GM21526 (cell line): Measurements from ENCODE around the gene TUT1.

Experiments used
- ATAC-seq: cut with Tn5 transposase; IDR thresholded peaks from one replicate; pipeline ENCODE4 v1.9.1; 2021; ENCODE audit warnings: moderate library complexity; ENCODE audit not compliant: unreplicated experiment, low FRiP score

The TUT1 gene

DNA sequence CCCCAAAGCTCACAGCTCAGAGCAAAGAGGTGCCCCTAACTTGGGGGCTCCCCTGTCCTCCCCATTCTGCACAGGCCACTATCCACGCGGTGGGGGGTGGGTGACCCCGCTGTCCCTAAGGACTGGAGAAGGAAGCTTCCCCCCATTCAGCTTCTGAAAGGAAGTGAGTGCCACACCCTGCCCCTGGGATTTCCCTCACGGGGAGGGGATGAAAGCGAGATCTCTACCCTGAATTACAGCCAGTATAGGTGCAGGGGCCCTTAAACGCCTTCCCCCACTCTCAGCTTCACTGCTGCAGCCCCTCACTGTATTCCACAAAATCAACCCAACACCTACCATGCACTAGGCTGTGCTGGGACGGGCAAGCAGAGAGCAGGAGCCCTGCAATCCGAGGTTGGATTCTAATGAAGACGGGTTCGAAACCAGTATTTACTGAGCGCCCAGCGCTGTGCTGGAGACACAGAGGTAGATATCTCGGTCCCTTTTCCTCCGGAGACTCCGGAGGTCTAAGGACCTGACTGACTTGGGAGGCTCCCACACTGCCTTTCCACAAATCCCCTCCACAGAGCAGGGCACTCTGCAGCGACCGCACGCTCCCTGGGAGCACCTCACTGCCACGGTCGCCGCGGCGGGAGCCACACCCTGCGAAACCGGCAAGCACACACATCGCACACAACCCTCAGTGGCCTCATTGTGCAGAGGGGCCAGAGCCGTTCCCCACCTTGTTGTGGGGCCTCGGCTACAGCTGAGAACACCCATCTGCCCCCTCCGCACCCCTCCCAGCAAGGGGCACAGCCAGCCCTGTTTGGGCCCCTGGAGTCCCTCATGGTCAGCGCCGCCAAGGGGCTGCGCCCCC is 46.5 kb downstream of the TUT1 start:
- no peak for ATAC-seq

DNA sequence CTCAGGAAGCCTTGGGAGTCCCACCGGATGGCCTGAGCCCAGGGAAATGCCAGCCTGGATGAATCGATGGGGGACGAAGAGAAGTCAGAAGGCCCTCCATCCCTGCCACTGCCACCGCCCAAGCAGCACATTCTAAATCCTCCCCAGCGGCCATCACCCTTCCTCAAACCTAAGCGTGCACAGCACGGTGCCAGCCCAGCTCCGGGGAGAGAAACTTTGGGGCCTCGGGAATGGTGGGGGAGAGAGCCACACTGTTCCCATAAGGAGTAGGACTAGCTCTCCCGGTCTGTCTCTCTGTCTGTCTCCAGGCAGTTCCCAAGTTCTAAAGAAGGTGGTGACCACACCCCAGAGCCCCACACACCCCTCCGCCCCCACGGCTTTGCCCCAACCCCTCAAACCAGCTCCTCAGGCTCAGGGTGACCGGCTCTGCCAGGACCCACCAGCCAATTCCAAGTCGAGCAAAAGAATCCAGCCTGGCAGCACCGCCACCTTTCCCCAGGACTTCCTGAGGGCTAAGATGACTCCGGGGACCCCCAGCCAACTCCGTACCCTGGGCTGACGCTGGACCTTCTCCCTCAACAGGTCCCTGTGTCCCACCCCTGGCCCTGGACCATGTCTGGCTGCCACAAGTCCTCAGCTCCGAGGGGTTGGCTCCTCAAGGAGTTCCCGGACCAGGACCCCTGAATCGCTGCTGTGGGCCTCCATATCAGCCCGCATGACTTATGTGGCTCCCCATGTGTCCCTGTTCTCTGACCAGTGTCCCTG is 47.5 kb downstream of the TUT1 start:
- ATAC-seq = no peak

DNA sequence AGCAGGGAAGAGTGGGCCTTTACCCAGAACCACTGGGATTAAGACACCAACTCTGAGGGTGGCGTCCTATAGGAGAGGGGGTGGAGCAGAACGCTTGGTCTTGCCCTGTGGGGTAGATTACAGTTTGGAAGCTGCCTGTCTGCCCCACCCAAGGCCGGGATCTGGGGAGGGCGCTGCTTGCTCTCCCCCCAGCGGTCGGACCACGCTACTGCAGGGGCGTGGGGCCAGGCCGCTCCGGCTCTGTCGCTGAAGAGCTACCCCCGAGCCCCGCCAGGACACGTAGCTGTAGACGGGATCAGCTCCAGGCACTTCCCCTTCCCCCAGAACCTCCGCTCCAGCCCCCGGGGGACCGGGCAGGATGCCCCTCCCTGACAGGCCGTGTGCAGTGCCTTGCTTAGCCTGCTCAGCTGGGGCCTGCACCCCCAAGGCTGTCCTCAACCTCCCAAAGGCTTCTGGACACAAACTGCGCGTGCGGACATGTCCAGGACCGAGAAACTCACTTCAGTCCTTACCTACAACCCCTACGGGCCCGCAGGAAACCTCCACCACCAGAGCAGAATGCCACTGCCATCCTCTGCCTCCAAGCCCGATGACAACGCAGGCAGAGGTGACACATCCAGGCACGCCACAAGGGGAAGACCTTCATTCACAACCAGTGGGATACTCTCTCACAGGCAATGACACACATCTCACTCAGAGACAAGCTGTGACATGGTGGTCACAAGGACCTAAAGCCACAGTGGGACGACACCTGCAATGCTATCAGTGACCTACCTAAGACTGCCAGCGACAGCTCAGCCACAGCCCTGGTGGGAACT is 48.4 kb downstream of the TUT1 start:
- no peak for ATAC-seq

DNA sequence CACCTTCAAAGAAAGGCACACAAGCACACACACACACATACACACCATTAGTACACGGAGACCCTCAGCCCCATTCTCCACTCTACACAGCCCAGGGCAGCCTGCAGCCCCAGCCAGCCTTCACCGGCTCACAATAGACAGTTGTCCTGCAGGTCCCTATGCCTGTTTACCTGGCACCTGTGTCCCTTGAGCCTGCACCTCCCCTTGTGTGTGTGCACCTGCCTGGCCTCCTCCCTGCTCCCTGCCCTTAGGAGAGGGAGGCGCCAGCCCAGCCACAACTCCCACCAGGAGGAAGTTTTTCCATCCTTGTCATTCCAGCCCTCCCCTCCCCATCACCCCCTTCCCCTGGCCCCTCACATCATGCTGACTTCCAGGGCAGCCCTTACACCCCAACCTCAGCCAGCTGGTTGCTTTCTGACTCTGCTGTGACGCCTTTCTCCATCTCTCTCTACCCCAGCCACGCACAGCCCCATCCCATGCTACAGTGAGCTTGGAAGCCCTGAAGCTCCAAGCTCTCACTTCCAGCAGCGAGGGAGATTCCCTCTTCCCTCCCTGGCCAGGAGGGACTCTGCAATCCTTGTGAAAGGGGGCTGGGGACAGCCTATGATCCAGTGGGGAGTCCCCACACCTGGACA is 49.1 kb downstream of the TUT1 start:
- no peak for ATAC-seq

DNA sequence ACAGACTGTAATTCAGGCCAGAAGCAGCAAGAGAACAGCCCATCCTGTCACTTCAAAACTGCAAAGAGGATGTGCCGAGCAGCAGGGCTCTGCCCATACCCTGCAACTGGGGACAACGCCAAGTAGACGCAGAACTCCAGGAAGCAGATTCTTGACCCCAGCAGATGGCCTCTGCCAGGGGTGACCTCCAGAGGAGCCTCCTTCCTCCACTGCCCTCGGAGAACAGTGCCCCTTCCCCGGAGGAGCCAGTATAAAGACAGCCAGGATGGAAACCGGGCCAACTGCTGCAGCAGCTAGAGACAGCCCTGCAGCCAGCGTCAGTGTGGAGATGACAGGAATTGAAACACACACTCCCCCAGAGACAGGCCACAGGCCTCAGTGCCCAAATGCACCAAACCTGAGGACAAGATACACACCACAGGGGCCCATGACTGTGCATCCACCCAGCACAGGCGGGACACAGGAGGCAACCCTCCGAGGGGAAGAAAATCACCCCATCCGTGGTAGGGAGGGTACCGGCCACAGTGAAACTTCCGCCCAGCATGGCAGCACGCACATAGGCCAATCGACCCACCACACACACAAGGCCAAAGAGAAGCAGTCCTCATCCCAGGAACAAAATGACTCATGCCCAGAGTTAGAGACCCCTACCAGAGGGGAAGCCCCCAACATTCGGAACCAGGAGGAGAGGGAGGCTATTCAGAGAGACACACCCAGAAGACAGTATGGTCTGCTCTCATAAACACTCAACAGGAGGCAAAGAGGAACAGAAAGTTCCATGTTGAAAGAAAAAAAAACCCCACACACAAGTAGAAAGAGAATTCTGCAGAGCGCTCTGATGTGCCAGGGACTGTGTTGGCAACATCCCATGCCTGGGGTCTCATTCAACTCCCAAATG is 50.3 kb downstream of the TUT1 start:
- no peak for ATAC-seq

DNA sequence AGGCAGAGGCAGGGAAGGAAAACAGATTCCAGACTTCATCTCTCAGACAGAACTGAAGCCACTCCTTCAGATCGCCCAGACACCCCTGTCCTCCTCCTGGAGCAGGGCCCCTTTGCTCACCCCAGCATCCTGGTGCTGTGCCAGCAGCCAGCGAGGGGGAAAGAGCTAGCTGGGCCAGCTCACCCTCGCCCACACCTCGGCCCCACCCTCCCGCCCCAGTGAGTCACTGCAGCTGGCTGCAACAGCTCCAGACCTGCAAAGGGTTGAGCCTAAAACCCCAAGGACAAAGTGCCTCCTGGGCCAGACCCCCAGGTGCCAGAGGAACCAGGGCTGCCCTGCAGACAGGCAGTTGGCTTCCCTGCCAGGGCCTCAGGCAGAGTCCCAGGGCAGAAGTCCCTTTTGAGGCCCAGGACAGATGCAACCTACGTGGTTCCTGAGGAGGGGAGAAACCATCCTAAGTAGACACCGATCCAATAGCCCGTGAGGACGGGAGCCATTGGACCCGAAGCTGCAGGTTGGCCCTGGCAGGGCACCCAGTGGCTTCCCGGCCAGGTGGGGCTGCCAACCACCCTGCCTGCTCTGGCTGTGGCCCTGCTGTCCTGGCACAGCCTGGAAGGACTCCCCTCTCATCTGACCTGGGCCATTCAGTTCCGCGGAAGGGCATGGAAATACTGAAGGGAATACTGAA is 51.9 kb downstream of the TUT1 start:
- no peak for ATAC-seq

DNA sequence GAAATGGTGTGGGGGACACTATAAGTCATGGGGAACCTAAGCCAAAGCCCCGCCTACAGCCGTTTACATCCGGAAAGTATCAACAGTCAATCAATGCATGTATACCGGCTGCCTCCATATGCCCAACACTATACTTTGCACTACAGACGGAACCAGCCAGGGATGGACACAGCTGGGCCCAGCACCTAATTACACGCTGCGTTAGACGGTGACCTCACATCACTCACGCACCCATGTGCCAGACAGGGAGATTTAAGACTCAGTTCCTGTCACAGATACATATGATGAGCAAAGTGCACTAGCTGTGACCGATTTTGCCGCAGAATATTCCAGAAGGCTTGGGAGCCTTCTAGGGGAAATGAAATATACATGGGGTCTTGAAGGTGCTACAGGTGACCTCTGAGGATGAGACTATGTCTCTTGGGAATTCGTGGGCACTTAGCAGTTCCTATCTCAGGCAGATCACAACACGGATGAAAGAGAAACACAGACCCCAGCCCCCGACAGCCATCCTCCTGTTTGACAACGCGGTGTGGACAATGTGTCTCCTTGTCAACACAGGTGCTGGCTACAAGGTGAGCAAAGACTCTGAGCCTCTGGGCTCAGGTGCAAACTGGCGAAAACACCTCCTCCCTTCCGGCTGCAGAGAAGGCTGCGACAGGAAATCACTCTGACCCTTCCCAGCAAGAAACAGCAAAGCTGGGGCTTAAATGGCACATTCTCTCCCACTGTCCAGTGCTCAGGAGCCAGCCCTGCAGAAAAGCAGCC is 52.7 kb downstream of the TUT1 start:
- no peak for ATAC-seq

DNA sequence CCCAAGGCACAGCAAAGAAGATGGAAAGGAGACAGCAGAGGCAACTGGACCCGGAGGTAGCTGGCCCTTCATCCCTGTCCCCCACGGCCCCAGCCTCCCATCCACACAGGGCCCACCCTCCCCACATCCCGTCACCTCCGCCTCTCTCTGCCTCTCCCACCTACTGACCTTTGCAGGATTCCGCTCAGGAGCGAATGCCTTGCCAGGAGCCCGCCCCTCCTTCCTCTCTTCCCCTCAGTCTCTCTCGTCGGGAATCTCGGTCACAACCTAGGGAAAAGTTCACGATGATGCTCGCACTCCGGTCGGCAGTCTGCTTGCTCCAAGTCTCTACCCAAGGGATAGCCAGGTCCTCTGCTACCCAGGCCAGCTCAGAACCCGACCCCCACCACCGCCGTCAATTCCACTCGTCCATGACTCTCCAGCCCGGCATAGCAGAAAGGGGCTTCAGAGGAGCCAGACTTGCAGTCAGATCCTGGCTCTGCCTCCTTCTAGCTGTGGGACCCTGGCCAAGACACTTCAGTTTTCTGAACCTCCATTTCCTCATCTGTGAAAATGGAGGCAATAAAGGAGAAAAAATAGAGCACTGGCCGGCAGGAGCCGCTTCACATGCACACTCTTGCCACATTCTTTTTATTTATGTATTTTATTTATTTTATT is 54.9 kb downstream of the TUT1 start:
- no peak for ATAC-seq

DNA sequence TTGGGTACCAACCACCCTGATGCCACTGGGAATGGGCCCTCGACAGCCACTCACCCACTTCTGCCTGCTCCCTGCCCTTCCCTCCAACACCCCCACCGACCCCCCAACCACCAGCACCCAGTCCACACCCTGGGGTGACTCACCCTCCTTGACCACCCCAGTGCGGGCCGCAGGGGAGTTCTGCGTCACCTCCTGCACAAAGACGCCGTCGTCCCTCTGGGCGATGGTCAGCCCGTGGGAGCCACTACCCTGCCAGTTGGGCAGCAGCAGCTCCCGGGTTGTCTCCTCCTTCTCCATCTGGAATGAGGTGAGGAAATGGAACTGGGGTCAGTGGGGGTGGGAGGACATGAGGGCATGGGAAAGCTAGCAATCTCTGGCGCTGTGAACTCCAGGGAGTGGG is 55.5 kb downstream of the TUT1 start:
- ATAC-seq = no peak

DNA sequence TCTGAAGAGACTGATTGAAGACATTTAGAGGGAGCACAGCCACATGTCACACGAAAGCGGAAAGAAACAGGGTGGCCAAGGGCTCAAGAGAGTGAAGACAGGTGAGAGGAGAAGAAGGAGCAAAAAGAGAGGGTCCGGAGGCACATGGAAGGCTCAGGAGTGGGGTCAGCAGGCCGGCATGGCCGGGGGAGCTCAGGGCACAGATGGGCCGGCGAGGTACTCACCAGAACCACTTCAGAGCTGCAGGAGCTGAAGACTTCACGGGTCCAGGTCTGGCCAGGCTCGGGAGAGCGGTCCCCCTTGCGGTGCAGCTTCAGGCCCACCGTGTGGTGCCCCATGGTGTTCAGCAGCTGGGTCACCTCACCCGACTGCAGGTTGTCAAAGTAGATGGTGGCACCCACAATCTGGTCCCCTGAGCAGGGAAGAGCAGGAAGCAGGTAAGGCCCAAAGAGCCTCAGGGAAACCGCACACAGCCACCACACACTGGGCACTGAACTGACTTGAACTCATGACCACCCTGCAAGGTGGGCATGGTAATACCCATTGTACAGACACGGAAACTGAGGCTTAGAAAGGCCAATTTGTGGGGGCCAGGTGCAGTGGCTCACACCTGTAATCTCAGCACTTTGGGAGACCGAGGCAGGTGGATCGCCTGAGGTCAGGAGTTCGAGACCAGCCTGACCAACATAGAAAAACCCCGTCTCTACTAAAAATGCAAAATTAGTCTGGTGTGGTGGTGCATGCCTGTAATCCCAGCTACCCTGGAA is 56.4 kb downstream of the TUT1 start:
- no peak for ATAC-seq

DNA sequence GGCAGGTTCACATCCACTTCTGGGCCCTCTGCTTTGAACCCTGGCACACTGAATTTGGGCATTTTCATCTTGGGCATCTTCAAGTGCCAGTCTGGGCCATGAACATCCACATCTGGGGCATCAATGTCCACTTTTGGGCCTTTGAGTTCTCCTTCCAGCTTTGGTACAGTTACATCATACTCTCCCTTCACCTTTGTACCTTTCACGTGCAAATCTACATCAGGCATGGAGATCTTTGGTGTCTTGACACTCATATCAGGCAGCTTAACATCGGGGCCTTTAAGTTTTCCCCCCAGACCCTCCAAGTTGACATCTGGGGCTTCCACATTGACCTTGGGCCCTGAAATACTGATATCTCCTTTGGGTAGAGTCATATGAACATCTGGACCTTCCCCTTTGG is 59.2 kb downstream of the TUT1 start:
- no peak for ATAC-seq
